Measurements from ENCODE around the gene ARR3. TPM values are rescaled to one million over a fixed set of nuclear protein-coding genes. Genes with fewer than 3 reads are reported as not detected.
"Not testable (repeated sequence)": the region's sequence is repeated elsewhere in the genome, so short reads cannot be mapped to it uniquely, and the experiment has no call there.

The ARR3 gene
- total RNA-seq, 3 donors from 2014 or later (not counting 1 experiment from before 2014, with no cell fraction given) = not detected

DNA sequence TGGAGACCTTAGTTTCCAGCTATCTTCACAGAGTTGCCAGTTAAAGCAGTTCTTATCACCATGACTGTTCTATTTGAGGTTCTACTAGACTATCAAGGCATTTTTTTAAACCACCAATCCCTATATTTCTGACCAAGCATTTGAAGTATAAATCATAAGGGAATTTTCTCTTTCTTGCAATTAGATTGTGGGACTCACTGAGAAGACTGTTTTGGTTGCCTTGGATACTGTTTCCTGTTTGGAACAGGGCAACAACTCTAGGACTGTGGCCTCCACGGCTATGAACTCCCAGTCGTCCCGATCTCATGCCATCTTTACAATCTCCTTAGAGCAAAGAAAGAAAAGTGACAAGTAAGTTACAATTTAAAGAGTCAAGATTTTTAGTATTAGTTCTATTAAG, 33.6 kb downstream of the ARR3 start:
- H3K27me3 Mint-ChIP-seq (ENCODE audit: low read depth in 2 of 2) = no peaks in the 10 kb centered on the region
- H3K4me3 ChIP-seq (ENCODE audit: low read length) = no peak overlapping the region
- DNase-seq = no peak
- H3K9me3 Mint-ChIP-seq = no peaks in the 10 kb centered on the region
- no CpG with 5 or more reads among the region's 3 CpGs for WGBS (ENCODE audit: insufficient coverage)
- no peak overlapping the region for H3K27ac Mint-ChIP-seq
- ATAC-seq = no peak
- no peaks in the 10 kb centered on the region for H3K4me1 Mint-ChIP-seq
- H3K9me3 ChIP-seq (ENCODE audit: control insufficient read depth, insufficient read depth, low read length) = no peaks in the 10 kb centered on the region
- intact Hi-C loops (cut with micrococcal nuclease) = no loop called here
- no peaks in the 10 kb centered on the region for H3K36me3 ChIP-seq (ENCODE audit: control insufficient read depth, insufficient read depth, low read length)
- H3K4me1 ChIP-seq (ENCODE audit: control insufficient read depth, insufficient read depth, low read length) = no peaks in the 10 kb centered on the region
- TF ChIP-seq, protein P1, sequence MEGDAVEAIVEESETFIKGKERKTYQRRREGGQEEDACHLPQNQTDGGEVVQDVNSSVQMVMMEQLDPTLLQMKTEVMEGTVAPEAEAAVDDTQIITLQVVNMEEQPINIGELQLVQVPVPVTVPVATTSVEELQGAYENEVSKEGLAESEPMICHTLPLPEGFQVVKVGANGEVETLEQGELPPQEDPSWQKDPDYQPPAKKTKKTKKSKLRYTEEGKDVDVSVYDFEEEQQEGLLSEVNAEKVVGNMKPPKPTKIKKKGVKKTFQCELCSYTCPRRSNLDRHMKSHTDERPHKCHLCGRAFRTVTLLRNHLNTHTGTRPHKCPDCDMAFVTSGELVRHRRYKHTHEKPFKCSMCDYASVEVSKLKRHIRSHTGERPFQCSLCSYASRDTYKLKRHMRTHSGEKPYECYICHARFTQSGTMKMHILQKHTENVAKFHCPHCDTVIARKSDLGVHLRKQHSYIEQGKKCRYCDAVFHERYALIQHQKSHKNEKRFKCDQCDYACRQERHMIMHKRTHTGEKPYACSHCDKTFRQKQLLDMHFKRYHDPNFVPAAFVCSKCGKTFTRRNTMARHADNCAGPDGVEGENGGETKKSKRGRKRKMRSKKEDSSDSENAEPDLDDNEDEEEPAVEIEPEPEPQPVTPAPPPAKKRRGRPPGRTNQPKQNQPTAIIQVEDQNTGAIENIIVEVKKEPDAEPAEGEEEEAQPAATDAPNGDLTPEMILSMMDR (IDR thresholded peaks at IDR 0.05) = no peak
- H3K27me3 ChIP-seq (ENCODE audit: control insufficient read depth, insufficient read depth, low read length) = no peaks in the 10 kb centered on the region
- H3K27ac ChIP-seq (ENCODE audit: low read length) = no peak overlapping the region
- H3K36me3 Mint-ChIP-seq = no peaks in the 10 kb centered on the region
- H3K4me3 Mint-ChIP-seq = no peak overlapping the region

DNA sequence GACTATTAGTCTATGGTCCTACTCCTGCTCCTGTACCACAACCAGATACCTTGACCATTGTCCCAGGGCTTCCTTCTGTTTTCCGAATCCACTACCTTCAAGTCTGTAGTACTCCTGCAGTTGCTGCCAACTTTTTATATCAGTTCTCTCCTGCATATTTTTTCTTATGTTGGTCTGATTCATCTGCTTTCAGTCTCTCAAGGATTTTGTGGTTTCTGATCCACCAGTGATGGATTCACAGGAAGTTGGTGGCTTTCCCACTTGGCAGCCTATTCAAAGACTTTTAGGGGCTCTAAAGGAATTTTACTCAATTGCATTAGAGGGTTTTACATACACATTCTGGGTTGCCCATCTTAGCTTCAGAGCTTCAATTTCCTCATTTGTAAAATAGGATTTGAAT, 45.4 kb downstream of the ARR3 start:
- H3K27ac Mint-ChIP-seq = no peak overlapping the region
- Histone ChIP-seq H3K27me3 (ENCODE audit: control insufficient read depth, insufficient read depth, low read length) (no peaks in the 10 kb centered on the region), H3K4me1 (ENCODE audit: control insufficient read depth, insufficient read depth, low read length) (no peaks in the 10 kb centered on the region), H3K27ac (ENCODE audit: low read length) (no peak overlapping the region), H3K36me3 (ENCODE audit: control insufficient read depth, insufficient read depth, low read length) (no peaks in the 10 kb centered on the region), H3K4me3 (ENCODE audit: low read length) (no peak overlapping the region), H3K9me3 (ENCODE audit: control insufficient read depth, insufficient read depth, low read length) (no peaks in the 10 kb centered on the region)
- no peaks in the 10 kb centered on the region for H3K9me3 Mint-ChIP-seq
- DNase-seq = no peak
- H3K27me3 Mint-ChIP-seq (ENCODE audit: low read depth in 2 of 2) = no peaks in the 10 kb centered on the region
- intact Hi-C loops (cut with micrococcal nuclease) = no loop called here
- no peaks in the 10 kb centered on the region for H3K4me1 Mint-ChIP-seq
- 85% methylated on average over 1 of the region's 1 CpG for WGBS (ENCODE audit: insufficient coverage)
- no peak overlapping the region for H3K4me3 Mint-ChIP-seq
- no peak for ATAC-seq
- H3K36me3 Mint-ChIP-seq = no peaks in the 10 kb centered on the region
- TF ChIP-seq, protein P1 (IDR thresholded peaks at IDR 0.05) = no peak

DNA sequence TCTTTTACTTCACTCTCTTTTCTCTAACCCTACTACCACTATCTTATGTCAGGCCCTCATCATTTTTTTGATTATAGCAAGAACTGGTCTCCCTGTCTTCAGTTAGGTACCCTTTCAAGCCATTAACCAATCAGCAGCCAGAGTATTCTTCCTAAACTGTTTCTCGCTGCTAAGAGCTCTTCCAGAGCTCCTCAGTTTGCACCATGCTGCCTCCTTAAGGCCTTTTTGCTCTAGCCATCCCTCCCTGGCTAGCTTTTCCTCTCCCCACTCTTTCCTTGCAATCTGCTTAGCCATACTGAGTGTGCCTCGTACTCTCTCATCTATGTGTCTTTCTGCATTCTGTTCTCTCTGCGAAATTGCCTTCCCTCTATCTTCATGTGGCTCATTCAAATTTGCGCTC, 54.6 kb downstream of the ARR3 start:
- Histone ChIP-seq H3K4me1 (ENCODE audit: control insufficient read depth, insufficient read depth, low read length) (no peaks in the 10 kb centered on the region), H3K36me3 (ENCODE audit: control insufficient read depth, insufficient read depth, low read length) (no peaks in the 10 kb centered on the region), H3K27ac (ENCODE audit: low read length) (no peak overlapping the region), H3K4me3 (ENCODE audit: low read length) (no peak overlapping the region), H3K27me3 (ENCODE audit: control insufficient read depth, insufficient read depth, low read length) (no peaks in the 10 kb centered on the region), H3K9me3 (ENCODE audit: control insufficient read depth, insufficient read depth, low read length) (no peaks in the 10 kb centered on the region)
- intact Hi-C loops (cut with micrococcal nuclease) = no loop called here
- TF ChIP-seq, protein P1 (IDR thresholded peaks at IDR 0.05) = no peak
- Mint-ChIP-seq H3K4me3 (no peak overlapping the region), H3K36me3 (no peaks in the 10 kb centered on the region), H3K4me1 (no peaks in the 10 kb centered on the region), H3K27me3 (ENCODE audit: low read depth in 2 of 2) (peaks cover 0 to 13% of the 10 kb centered on the region in 2 donors), H3K27ac (no peak overlapping the region), H3K9me3 (no peaks in the 10 kb centered on the region)
- WGBS (ENCODE audit: insufficient coverage) = 100% methylated on average over 4 of the region's 4 CpGs
- ATAC-seq (no peak), DNase-seq (no peak)

DNA sequence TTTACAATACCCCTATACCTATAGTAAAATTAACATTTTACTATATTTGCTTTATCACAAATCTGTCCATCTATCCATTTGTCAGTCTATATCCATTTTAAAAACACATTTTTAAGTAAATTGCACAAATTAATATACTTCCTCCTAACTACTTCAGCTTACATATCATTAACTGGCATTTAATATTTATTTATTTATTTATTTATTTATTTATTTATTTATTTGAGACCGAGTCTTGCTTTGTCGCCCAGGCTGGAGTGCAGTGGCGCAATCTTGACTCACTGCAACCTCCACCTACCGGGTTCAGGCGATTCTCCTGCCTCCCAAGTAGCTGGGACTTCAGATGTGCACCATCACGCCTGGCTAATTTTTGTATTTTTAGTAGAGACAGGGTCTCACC, 55.5 kb downstream of the ARR3 start:
- H3K27me3 ChIP-seq (ENCODE audit: control insufficient read depth, insufficient read depth, low read length); H3K4me3 ChIP-seq (ENCODE audit: low read length); DNase-seq; H3K36me3 ChIP-seq (ENCODE audit: control insufficient read depth, insufficient read depth, low read length); H3K4me3 Mint-ChIP-seq; H3K4me1 Mint-ChIP-seq; H3K36me3 Mint-ChIP-seq; intact Hi-C loops (cut with micrococcal nuclease); H3K4me1 ChIP-seq (ENCODE audit: control insufficient read depth, insufficient read depth, low read length); H3K9me3 Mint-ChIP-seq; H3K27ac Mint-ChIP-seq; H3K27ac ChIP-seq (ENCODE audit: low read length); H3K9me3 ChIP-seq (ENCODE audit: control insufficient read depth, insufficient read depth, low read length); ATAC-seq: not testable (repeated sequence)
- 100% methylated on average over 5 of the region's 6 CpGs for WGBS (ENCODE audit: insufficient coverage)
- peaks cover 0 to 13% of the 10 kb centered on the region in 2 donors for H3K27me3 Mint-ChIP-seq (ENCODE audit: low read depth in 2 of 2)
